HK-2 (cell line): ENCODE results near the gene HEATR9.

Experiments used
- DNase-seq: peaks from one replicate; pipeline ENCODE4 v3.0.0-alpha.2; 2018; ENCODE audit not compliant: unreplicated experiment

HEATR9 gene

DNA sequence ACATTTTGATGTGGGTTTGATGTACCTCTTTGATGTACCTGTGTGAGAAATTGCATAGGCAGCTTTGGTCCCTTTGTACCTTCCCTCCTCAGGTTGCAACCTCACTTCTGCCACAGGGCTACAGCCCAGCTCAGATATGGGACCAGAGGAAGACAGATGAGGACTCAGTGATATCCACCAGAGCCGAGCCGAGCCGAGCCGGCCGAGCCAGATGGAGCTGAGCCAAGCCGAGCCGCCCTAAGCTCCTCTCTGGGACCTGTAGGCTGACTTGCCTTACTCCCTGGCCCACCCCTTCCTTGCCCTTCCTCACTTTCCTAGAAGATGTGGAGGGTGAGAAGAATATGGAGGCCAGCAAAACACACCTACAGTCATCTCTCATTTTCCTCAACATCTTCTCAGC is 3.8 kb downstream of the HEATR9 start:
- DNase-seq: no peak

GRCh38 chr17:35856603-35857002 is 12.1 kb downstream of the HEATR9 start:
- DNase-seq: no peak

DNA sequence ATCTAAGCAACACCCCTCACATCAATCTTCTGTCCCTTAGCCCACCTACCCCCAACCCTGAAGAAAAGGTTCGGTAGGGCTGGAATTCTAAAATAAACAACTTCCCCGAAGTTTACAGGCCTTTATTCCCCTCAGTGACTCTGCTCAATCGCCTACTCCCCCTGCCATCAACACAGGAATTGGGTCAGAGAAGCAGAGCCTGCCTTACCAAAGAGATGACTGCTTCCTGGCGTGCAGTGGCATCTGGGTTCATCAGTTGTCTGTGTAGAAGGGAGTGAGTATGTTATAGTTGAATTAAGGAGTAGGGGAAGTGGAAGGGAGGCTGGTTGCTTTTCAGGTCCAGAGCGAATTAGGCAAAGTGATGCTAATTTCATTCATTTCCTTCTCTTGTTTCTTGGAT is 12.7 kb downstream of the HEATR9 start:
- DNase-seq: no peak

- peak; percentile 36 for DNase-seq
These were observed 19.0 kb downstream of the HEATR9 start for GRCh38 chr17:35849469-35850348.

- DNase-seq: no peak
These were observed 20.9 kb downstream of the HEATR9 start for GRCh38 chr17:35847633-35848373.

GRCh38 chr17:35847006-35847405 is 21.7 kb downstream of the HEATR9 start:
- no peak for DNase-seq

DNA sequence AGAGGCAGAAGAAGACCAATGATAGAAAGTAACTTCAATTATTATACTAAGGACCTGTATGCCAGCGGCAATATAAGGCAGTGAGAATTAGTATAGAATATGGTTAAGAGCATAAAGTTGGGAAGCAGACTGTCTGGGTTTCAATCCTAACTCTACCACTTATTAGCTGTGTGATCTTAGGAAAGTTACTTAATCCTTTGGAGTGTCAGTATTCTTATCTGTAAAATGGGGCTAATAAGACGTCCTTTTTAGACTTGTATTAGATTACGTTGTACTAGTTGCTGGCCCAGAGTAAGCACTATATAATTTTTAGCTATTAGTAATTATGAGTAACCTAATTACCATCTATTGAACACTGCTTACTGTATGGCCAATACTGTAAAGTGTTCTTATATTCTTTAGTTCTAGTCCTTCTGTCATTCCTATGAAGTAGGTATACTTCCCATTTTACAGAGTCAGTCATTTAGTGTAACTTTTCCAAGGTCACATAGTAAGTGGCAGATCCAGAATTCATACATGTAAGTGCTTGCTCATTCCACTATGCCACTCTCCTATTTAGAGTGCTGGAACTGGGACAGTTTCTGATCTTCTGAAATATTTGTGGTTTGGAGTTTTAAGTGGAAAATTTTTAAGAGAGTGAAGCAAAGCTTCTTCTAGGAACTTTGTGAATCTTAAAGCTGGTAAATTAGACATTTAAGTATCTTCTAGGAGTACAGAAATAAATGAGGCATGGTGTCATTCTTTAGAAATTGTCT is 22.5 kb downstream of the HEATR9 start:
- DNase-seq: no peak

DNA sequence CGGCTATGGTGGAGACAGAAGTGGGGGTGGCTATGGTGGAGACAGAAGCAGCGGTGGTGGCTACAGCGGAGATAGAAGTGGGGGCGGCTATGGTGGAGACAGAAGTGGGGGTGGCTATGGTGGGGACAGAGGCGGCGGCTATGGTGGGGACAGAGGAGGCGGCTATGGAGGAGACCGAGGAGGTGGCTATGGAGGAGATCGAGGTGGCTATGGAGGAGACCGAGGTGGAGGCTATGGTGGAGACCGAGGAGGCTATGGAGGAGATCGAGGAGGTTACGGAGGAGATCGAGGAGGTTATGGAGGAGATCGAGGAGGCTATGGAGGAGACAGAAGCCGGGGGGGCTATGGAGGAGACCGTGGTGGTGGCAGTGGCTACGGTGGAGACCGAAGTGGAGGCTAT is 24.1 kb downstream of the HEATR9 start:
- no peak for DNase-seq

GRCh38 chr17:35843698-35844097 is 25.0 kb downstream of the HEATR9 start:
- no peak for DNase-seq

GRCh38 chr17:35842239-35842638 is 26.5 kb downstream of the HEATR9 start:
- DNase-seq: no peak

- DNase-seq: no peak
These were observed 27.2 kb downstream of the HEATR9 start for GRCh38 chr17:35841505-35841904.

DNA sequence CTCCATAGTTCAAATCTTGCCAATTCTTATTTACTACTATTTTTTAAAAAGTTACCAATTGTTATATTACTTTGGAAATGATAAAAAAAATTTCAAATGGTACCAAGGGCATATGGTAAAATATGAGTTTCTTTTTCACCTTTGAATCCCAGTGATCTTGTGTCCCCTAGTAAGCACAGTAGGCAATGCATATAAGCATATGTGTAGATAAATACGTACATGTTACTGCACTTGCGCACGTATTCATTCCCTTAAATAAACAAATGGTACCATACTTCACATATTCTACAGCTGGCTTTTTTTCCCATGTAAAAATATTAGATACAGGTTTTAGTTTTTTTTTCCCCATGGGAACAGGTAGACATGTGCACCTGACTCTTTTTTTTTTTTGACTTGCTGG is 27.6 kb downstream of the HEATR9 start:
- no peak for DNase-seq

- no peak for DNase-seq
These were observed 43.5 kb downstream of the HEATR9 start for GRCh38 chr17:35825206-35825605.

DNA sequence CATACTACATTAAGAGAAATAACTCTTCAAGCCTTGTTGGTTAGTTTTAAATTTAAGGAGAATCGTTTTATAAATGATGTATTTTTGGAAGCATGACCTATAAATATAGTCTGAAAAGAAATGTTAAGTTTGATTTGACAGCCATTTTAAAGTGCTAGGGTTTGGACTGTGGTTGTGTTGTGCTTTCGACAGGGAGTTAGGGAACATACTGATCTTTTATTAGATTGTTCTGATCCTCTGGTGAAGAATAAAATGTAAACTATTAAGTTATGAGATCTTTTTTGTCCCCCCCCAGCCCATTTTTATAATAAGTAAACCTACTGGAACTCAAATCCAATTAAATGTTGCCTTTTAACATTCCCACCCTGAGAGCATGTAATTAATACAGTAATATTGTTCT is 47.4 kb downstream of the HEATR9 start:
- no peak for DNase-seq

DNA sequence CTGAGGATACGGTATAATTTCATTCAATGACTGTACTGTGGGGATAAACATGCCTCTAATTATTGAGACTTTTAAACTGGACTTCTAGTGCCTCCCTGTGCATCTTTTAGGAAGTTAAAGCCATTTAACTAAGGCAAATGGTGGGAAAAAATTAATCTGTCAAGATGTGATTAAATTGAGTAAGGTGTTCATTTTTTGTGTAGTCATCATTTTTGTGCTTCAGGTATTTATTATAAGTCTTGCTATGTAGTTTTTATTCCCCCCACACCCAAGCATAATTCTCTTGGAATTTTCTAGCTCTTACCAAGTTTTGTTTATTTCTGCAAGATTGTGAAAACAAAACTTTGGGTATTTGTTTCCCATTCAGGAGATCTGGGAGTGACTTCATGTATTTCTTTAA is 49.2 kb downstream of the HEATR9 start:
- DNase-seq: no peak

GRCh38 chr17:35817196-35817595 is 51.5 kb downstream of the HEATR9 start:
- no peak for DNase-seq

GRCh38 chr17:35816723-35817122 is 52.0 kb downstream of the HEATR9 start:
- DNase-seq: no peak

- DNase-seq: no peak
These were observed 56.2 kb downstream of the HEATR9 start for GRCh38 chr17:35812456-35812855.

- DNase-seq: no peak
These were observed 56.9 kb downstream of the HEATR9 start for GRCh38 chr17:35811759-35812158.

- DNase-seq: no peak
These were observed 58.7 kb downstream of the HEATR9 start for GRCh38 chr17:35809855-35810461.

- peak; percentile 96 for DNase-seq
These were observed 59.5 kb downstream of the HEATR9 start, which contains the start of gene TAF15 for GRCh38 chr17:35808962-35809854. TAF15 (plus strand) TSS chr17:35809484; CDS start chr17:35809570, 86 bp downstream.
